A549 (cell line): Measurements from ENCODE around the gene FOXD3. TPM values are rescaled to one million over a fixed set of nuclear protein-coding genes. Genes with fewer than 3 reads are reported as not detected.

Source experiments
- ATAC-seq, 2 experiments: fragments of 200-7000 bp in 1 of 2; fragments of >200 bp in 1 of 2; cut with Nextera tagmentation in 1 of 2; cut with Tn5 transposase in 1 of 2; 3 replicates each; pipeline versions ENCODE4 v1.8.0 to v1.9.1; 2018 to 2020; ENCODE audit warnings: mild to moderate bottlenecking in 1 of 2, moderate library complexity in 1 of 2
- CTCF ChIA-PET: fragments of 300-600 bp; sonication (Branson Sonifier 250); formaldehyde crosslinking; extraction: SDS; loops from one replicate; lab custom pipeline; 2021; ENCODE audit warnings: antibody characterized with exemption, inconsistent platforms; lab: Yijun Ruan, JAX
- POLR2A ChIA-PET: fragments of 350-600 bp; formaldehyde crosslinking; extraction: SDS; loops from one replicate; lab custom pipeline; 2021; ENCODE audit warnings: antibody characterized with exemption, inconsistent platforms; lab: Yijun Ruan, JAX
- DNase-seq, 2 experiments: peaks; one replicate each; pipeline versions ENCODE4 v3.0.0 to v3.0.0-alpha.2; 2011 to 2016; ENCODE audit warnings: low read depth in 1 of 2, low spot score in 1 of 2
- FAIRE-seq: peaks from 2 replicates; lab custom pipeline; 2011; peaks lifted over from hg19 to GRCh38; lab: Jason Lieb, UNC
- H3K27ac ChIP-seq, 2 experiments: fragments of >200 bp; sonication (Bioruptor Twin); formaldehyde crosslinking; 3 replicates each; pipeline ENCODE4 v1.5.1; 2016 to 2017
- H3K4me1 ChIP-seq: fragments of >200 bp; sonication (Bioruptor Twin); formaldehyde crosslinking; 3 replicates; pipeline ENCODE4 v1.6.1; 2016
- H3K4me2 ChIP-seq: fragments of >200 bp; sonication (Bioruptor Twin); formaldehyde crosslinking; 3 replicates; pipeline ENCODE4 v1.6.1; 2016
- H3K4me3 ChIP-seq: fragments of >200 bp; sonication (Bioruptor Twin); formaldehyde crosslinking; 3 replicates; pipeline ENCODE4 v1.5.1; 2016
- H3K9me3 ChIP-seq: fragments of >200 bp; sonication (Bioruptor Twin); formaldehyde crosslinking; 3 replicates; pipeline ENCODE4 v1.6.1; 2016
- CBX2 ChIP-seq: fragments of 200-600 bp; sonication (generic); IDR thresholded peaks from 2 replicates; pipeline ENCODE4 v1.6.1; 2016; ENCODE audit warnings: low read depth, mild to moderate bottlenecking, borderline replicate concordance
- HEYL ChIP-seq: fragments of 250-450 bp; sonication (Bioruptor Pico); IDR thresholded peaks from 2 replicates; pipeline ENCODE4 v1.8.0; 2021; ENCODE audit warnings: mild to moderate bottlenecking, moderate library complexity
- HOXB5 ChIP-seq: fragments of 250-450 bp; sonication (Bioruptor Pico); IDR thresholded peaks from 2 replicates; pipeline ENCODE4 v1.5.0; 2020; ENCODE audit warnings: mild to moderate bottlenecking, moderate library complexity
- JUN ChIP-seq, 2 experiments: fragments of >200 bp; sonication (Bioruptor Twin); formaldehyde crosslinking; IDR thresholded peaks; 2 replicates in 1 of 2; 3 replicates in 1 of 2; pipeline ENCODE4 v1.6.1; 2016 to 2017
- JUNB ChIP-seq: fragments of >200 bp; sonication (Bioruptor Twin); formaldehyde crosslinking; IDR thresholded peaks from 2 replicates; pipeline ENCODE4 v1.6.1; 2016
- PHF8 ChIP-seq: fragments of 200-600 bp; sonication (generic); IDR thresholded peaks from 2 replicates; pipeline ENCODE4 v1.6.1; 2016; ENCODE audit warnings: low read depth, mild to moderate bottlenecking, antibody characterized with exemption, moderate library complexity, borderline replicate concordance
- POLR2A ChIP-seq: IDR thresholded peaks from 2 replicates; pipeline ENCODE4 v1.6.1; 2012; ENCODE audit warnings: mild to moderate bottlenecking, low read length
- POLR2AphosphoS2 ChIP-seq: conservative IDR thresholded peaks from 2 replicates; pipeline ENCODE4 v1.6.1; 2012; ENCODE audit warnings: low read length, improper control_type of control experiment, inconsistent platforms
- RAD21 ChIP-seq, 2 experiments: fragments of >200 bp in 1 of 2; sonication (Bioruptor Twin) in 1 of 2; formaldehyde crosslinking in 1 of 2; IDR thresholded peaks in 1 of 2; conservative IDR thresholded peaks in 1 of 2; 2 replicates in 1 of 2; 3 replicates in 1 of 2; pipeline ENCODE4 v1.6.1; 2012 to 2018; ENCODE audit warnings: inconsistent platforms in 1 of 2
- RARB ChIP-seq: fragments of 250-450 bp; sonication (Bioruptor Pico); IDR thresholded peaks from 2 replicates; pipeline ENCODE4 v1.8.0; 2021; ENCODE audit warnings: mild to moderate bottlenecking, moderate library complexity
- SMC3 ChIP-seq: fragments of >200 bp; sonication (Bioruptor Twin); formaldehyde crosslinking; IDR thresholded peaks from 3 replicates; pipeline ENCODE4 v1.6.1; 2018; ENCODE audit warnings: inconsistent platforms
- SREBF2 ChIP-seq: fragments of 450-650 bp; IDR thresholded peaks from 2 replicates; pipeline ENCODE4 v1.6.1; 2014; ENCODE audit warnings: mild to moderate bottlenecking, moderate library complexity
- TFCP2L1 ChIP-seq: fragments of 250-450 bp; sonication (Bioruptor Pico); IDR thresholded peaks from 2 replicates; pipeline ENCODE4 v1.5.0; 2021; ENCODE audit warnings: mild to moderate bottlenecking
- ZNF302 ChIP-seq: fragments of 250-450 bp; sonication (Bioruptor Pico); IDR thresholded peaks from 2 replicates; pipeline ENCODE4 v1.9.0; 2021; ENCODE audit warnings: inconsistent platforms, mild to moderate bottlenecking, moderate library complexity
- WGBS: methylation state at CpG from one replicate; pipeline ENCODE4 v1.1.6; 2017; ENCODE audit errors: missing lambda C conversion rate; 5-methylcytosine and 5-hydroxymethylcytosine counted together
- polyA plus RNA-seq, 4 experiments: library from polyadenylated mRNA; depleted of rRNA in 3 of 4; stranded (reverse); fragments of >200 nt; fragmentation: RNase III in 1 of 4; extraction: RNeasy Plus Mini Kit Qiagen cat#74134 plus additional on column Dnase treatment in 1 of 4; gene quantifications; 2 replicates in 3 of 4; 3 replicates in 1 of 4; pipeline ENCODE4 v1.2.3, GENCODE V29; 2011 to 2017
- TF ChIP-seq, protein P1 (sequence below): fragments of >200 bp; sonication (Bioruptor Twin); formaldehyde crosslinking; IDR thresholded peaks from 3 replicates; pipeline ENCODE4 v1.6.1; 2016
- TF ChIP-seq, protein P2 (sequence below): fragments of 200-600 bp; sonication (generic); IDR thresholded peaks from 2 replicates; pipeline ENCODE4 v1.6.1; 2016; ENCODE audit warnings: antibody characterized with exemption, mild to moderate bottlenecking, moderate library complexity
- TF ChIP-seq, protein P3 (sequence below): fragments of >200 bp; sonication (Bioruptor Twin); formaldehyde crosslinking; IDR thresholded peaks from 3 replicates; pipeline ENCODE4 v1.5.1; 2016
- TF ChIP-seq, protein P4 (sequence below): IDR thresholded peaks from 2 replicates; pipeline ENCODE4 v1.6.1; 2012

Gene FOXD3
- polyA plus RNA-seq, 2 of the 4 experiments (the other 2 are of a cell fraction), result 0.09 to 0.34 TPM

DNA sequence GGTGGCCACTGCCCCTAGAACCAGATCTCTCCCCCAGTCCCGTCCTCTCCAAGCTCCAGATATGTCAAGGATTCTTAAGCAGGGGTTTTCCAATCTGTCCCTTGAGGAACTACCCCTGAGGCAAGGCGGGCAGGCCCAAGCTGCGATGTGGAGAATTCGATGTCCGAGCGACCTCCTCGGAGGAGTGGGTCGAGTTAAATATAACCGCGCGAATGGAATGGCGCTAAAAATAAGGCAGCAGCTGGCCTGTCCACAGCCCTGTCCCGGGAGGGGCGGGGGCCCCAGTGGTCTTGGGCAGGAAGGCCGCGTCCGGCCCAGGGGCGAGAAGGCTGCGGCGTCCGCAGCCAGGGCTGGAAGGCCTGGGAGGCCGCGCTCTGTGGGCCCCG is 5.8 kb upstream of the FOXD3 start:
- Histone ChIP-seq H3K4me2 (peak overlapping the region; percentile 97), H3K27ac (peak overlapping the region; percentile 87 to 90), H3K9me3 (no peaks in the 10 kb centered on the region), H3K4me3 (peak overlapping the region; percentile 74), H3K4me1 (peaks cover 4% of the 10 kb centered on the region; the same call in 1 of the 3 replicates)
- TF ChIP-seq JUNB (no peak), POLR2A (no peak), HEYL (no peak), SREBF2 (no peak), ZNF302 (CRISPR knock-in tag) (no peak), CBX2 (no peak), PHF8 (no peak), POLR2AphosphoS2 (no peak), RARB (CRISPR knock-in tag) (no peak), RAD21 (conservative IDR thresholded peaks at IDR 0.05 in 1 of 2, IDR thresholded peaks at IDR 0.05 in 1 of 2) (no peak)
- TF ChIP-seq, protein P1, sequence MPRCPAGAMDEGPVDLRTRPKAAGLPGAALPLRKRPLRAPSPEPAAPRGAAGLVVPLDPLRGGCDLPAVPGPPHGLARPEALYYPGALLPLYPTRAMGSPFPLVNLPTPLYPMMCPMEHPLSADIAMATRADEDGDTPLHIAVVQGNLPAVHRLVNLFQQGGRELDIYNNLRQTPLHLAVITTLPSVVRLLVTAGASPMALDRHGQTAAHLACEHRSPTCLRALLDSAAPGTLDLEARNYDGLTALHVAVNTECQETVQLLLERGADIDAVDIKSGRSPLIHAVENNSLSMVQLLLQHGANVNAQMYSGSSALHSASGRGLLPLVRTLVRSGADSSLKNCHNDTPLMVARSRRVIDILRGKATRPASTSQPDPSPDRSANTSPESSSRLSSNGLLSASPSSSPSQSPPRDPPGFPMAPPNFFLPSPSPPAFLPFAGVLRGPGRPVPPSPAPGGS, result no peak
- TF ChIP-seq, protein P2, sequence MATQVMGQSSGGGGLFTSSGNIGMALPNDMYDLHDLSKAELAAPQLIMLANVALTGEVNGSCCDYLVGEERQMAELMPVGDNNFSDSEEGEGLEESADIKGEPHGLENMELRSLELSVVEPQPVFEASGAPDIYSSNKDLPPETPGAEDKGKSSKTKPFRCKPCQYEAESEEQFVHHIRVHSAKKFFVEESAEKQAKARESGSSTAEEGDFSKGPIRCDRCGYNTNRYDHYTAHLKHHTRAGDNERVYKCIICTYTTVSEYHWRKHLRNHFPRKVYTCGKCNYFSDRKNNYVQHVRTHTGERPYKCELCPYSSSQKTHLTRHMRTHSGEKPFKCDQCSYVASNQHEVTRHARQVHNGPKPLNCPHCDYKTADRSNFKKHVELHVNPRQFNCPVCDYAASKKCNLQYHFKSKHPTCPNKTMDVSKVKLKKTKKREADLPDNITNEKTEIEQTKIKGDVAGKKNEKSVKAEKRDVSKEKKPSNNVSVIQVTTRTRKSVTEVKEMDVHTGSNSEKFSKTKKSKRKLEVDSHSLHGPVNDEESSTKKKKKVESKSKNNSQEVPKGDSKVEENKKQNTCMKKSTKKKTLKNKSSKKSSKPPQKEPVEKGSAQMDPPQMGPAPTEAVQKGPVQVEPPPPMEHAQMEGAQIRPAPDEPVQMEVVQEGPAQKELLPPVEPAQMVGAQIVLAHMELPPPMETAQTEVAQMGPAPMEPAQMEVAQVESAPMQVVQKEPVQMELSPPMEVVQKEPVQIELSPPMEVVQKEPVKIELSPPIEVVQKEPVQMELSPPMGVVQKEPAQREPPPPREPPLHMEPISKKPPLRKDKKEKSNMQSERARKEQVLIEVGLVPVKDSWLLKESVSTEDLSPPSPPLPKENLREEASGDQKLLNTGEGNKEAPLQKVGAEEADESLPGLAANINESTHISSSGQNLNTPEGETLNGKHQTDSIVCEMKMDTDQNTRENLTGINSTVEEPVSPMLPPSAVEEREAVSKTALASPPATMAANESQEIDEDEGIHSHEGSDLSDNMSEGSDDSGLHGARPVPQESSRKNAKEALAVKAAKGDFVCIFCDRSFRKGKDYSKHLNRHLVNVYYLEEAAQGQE, result no peak
- no peak for FAIRE-seq
- 51% methylated on average over 10 of the region's 24 CpGs for WGBS
- ChIA-PET POLR2A (no interaction called here), CTCF (interaction anchor here (0.6 to 2.4 kb wide), 9 partner anchors 8 to 221 kb away, joined by 3 to 17 read pairs (median 4); no protein-coding TSS in a partner anchor)
- DNase-seq, result no peak
- no peak; a peak in 1 of 6 replicates for ATAC-seq

DNA sequence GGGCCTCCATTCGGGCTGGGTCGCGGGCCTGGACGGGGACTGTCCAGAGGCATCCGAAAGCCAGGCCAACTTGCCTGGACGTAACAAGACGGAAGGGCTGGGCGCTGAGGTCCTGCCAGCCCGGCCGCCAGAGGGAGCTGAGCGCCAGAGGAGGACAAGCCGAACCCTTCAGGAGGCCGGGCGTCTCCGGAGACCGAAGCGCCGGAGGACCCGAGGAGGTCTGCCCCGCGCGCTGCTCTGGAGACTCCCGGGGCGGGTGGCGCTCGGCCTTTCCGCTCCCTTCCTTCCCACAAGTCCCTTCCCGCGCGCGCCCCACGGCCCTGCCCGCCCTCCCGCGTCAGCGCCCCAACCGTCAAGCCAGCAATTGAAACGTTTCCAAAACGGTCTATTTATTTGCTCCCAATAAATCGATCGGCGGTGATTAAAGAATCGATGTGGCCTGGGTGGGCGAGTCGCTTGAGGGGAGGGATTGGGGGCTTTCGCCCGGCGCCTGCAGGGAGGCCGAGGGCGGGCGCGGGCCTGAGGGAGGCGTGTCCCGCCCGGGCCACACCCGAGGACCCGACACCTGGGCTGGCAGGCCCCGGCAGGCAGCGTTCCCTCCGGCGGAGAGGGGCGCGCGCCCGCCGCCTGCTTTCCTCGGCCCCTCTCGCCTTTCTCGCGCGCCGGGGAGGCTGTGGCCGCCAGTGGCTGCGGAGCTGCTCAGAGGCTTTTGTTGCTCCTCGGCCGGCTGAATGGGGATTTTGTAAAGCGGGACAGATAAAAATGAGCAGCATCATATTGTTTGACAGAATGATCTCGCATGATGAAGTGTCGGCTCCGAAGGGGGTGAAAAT is 5.2 kb upstream of the FOXD3 start:
- FAIRE-seq (no peak), DNase-seq (peak; percentile 71 to 91), ATAC-seq (peak; percentile 97 to 98)
- POLR2A ChIA-PET, result no interaction called here
- WGBS, result under 1% methylated on average over 24 of the region's 80 CpGs
- H3K4me1 ChIP-seq, result peaks cover 4% of the 10 kb centered on the region; the same call in 1 of the 3 replicates
- CTCF ChIA-PET, result interaction anchor here (0.6 to 2.4 kb wide), 11 partner anchors 9 to 220 kb away, joined by 3 to 17 read pairs (median 5); no protein-coding TSS in a partner anchor
- peak overlapping the region; percentile 97 for H3K4me2 ChIP-seq
- no peaks in the 10 kb centered on the region for H3K9me3 ChIP-seq
- H3K4me3 ChIP-seq, result peak overlapping the region; percentile 74
- TF ChIP-seq JUN (IDR thresholded peaks at IDR 0.05), result peak in 1 of 2 experiments; percentile 24; a peak in 2 of 5 replicates
- TF ChIP-seq SMC3, result peak; percentile 64
- peak; percentile 50 to 52 for TF ChIP-seq RAD21 (conservative IDR thresholded peaks at IDR 0.05 in 1 of 2, IDR thresholded peaks at IDR 0.05 in 1 of 2)
- TF ChIP-seq, protein P3, sequence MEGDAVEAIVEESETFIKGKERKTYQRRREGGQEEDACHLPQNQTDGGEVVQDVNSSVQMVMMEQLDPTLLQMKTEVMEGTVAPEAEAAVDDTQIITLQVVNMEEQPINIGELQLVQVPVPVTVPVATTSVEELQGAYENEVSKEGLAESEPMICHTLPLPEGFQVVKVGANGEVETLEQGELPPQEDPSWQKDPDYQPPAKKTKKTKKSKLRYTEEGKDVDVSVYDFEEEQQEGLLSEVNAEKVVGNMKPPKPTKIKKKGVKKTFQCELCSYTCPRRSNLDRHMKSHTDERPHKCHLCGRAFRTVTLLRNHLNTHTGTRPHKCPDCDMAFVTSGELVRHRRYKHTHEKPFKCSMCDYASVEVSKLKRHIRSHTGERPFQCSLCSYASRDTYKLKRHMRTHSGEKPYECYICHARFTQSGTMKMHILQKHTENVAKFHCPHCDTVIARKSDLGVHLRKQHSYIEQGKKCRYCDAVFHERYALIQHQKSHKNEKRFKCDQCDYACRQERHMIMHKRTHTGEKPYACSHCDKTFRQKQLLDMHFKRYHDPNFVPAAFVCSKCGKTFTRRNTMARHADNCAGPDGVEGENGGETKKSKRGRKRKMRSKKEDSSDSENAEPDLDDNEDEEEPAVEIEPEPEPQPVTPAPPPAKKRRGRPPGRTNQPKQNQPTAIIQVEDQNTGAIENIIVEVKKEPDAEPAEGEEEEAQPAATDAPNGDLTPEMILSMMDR, result peak; percentile 55
- TF ChIP-seq, protein P4, sequence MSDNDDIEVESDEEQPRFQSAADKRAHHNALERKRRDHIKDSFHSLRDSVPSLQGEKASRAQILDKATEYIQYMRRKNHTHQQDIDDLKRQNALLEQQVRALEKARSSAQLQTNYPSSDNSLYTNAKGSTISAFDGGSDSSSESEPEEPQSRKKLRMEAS, result peak; percentile 53; the same call in 1 of the 2 replicates
- TF ChIP-seq HOXB5, result no peak
- TF ChIP-seq POLR2A, result peak; percentile 25; the same call in 1 of the 2 replicates
- TF ChIP-seq TFCP2L1, result no peak
- H3K27ac ChIP-seq, result peak overlapping the region; percentile 87 to 90
